Measurements from ENCODE around the gene TKFC. TPM values are rescaled to one million over a fixed set of nuclear protein-coding genes. Genes with fewer than 3 reads are reported as not detected.

Gene TKFC
- total RNA-seq, 1 experiment from 2014 or later = 168 TPM

GRCh38 chr11:61350336-61350735, 17.3 kb downstream of the TKFC start:
- POLR2A ChIA-PET (ENCODE audit: unreplicated experiment) = no interaction called here
- H4K20me1 ChIP-seq (ENCODE audit: insufficient read depth) = no peaks in the 10 kb centered on the region
- H3K9me2 ChIP-seq (ENCODE audit: insufficient read depth) = no peaks in the 10 kb centered on the region
- no TSS peak for BruUV-seq (replicated peaks)
- no peaks in the 10 kb centered on the region for H3K9me3 ChIP-seq (ENCODE audit: insufficient read depth, low read depth)
- H2AFZ ChIP-seq = no peak overlapping the region
- no peaks in the 10 kb centered on the region for H3K79me2 ChIP-seq (ENCODE audit: low read depth)
- DNase-seq = no peak
- intact Hi-C loops (cut with micrococcal nuclease; ENCODE audit: unreplicated experiment) = no loop called here
- CTCF ChIA-PET = no interaction called here
- H3K27me3 ChIP-seq (ENCODE audit: insufficient read depth, low read depth) = no peaks in the 10 kb centered on the region
- H3K36me3 ChIP-seq (ENCODE audit: low read depth) = 0 out of 2 replicates have a peak, but pooled peaks cover 7% of the 10 kb centered on the region
- no peak overlapping the region for H3K27ac ChIP-seq
- H3K4me2 ChIP-seq = no peak overlapping the region
- 0 out of 2 replicates have a peak, but pooled peaks cover 4% of the 10 kb centered on the region for H3F3A ChIP-seq (ENCODE audit: insufficient read depth, low read depth)
- H3K4me3 ChIP-seq = no peak overlapping the region
- TF ChIP-seq EZH2 (IDR thresholded peaks at IDR 0.05; ENCODE audit: low read depth) (no peak), CTCF (conservative IDR thresholded peaks at IDR 0.05) (no peak)
- H3K4me1 ChIP-seq (replicated peaks; ENCODE audit: insufficient read depth) = no peaks in the 10 kb centered on the region

GRCh38 chr11:61350803-61351202, 17.8 kb downstream of the TKFC start:
- POLR2A ChIA-PET (ENCODE audit: unreplicated experiment) = no interaction called here
- H3K4me2 ChIP-seq = no peak overlapping the region
- no peak overlapping the region for H3K4me3 ChIP-seq
- 0 out of 2 replicates have a peak, but pooled peaks cover 7% of the 10 kb centered on the region for H3K36me3 ChIP-seq (ENCODE audit: low read depth)
- H4K20me1 ChIP-seq (ENCODE audit: insufficient read depth) = no peaks in the 10 kb centered on the region
- no peaks in the 10 kb centered on the region for H3K9me2 ChIP-seq (ENCODE audit: insufficient read depth)
- no peak overlapping the region for H3K27ac ChIP-seq
- no peaks in the 10 kb centered on the region for H3K9me3 ChIP-seq (ENCODE audit: insufficient read depth, low read depth)
- H3F3A ChIP-seq (ENCODE audit: insufficient read depth, low read depth) = 0 out of 2 replicates have a peak, but pooled peaks cover 4% of the 10 kb centered on the region
- no TSS peak for BruUV-seq (replicated peaks)
- H3K27me3 ChIP-seq (ENCODE audit: insufficient read depth, low read depth) = no peaks in the 10 kb centered on the region
- no peak for TF ChIP-seq CTCF (conservative IDR thresholded peaks at IDR 0.05)
- no peak for TF ChIP-seq EZH2 (IDR thresholded peaks at IDR 0.05; ENCODE audit: low read depth)
- no peak for DNase-seq
- H2AFZ ChIP-seq = no peak overlapping the region
- intact Hi-C loops (cut with micrococcal nuclease; ENCODE audit: unreplicated experiment) = no loop called here
- no peaks in the 10 kb centered on the region for H3K4me1 ChIP-seq (replicated peaks; ENCODE audit: insufficient read depth)
- no peaks in the 10 kb centered on the region for H3K79me2 ChIP-seq (ENCODE audit: low read depth)
- CTCF ChIA-PET = no interaction called here

- Histone ChIP-seq H3K4me1 (replicated peaks; ENCODE audit: insufficient read depth) (no peaks in the 10 kb centered on the region), H3F3A (ENCODE audit: insufficient read depth, low read depth) (0 out of 2 replicates have a peak, but pooled peaks cover 4% of the 10 kb centered on the region), H3K9me3 (ENCODE audit: insufficient read depth, low read depth) (no peaks in the 10 kb centered on the region), H3K27me3 (ENCODE audit: insufficient read depth, low read depth) (no peaks in the 10 kb centered on the region), H3K4me3 (no peak overlapping the region), H3K9me2 (ENCODE audit: insufficient read depth) (no peaks in the 10 kb centered on the region), H3K4me2 (no peak overlapping the region), H4K20me1 (ENCODE audit: insufficient read depth) (no peaks in the 10 kb centered on the region), H2AFZ (no peak overlapping the region), H3K36me3 (ENCODE audit: low read depth) (0 out of 2 replicates have a peak, but pooled peaks cover 7% of the 10 kb centered on the region), H3K79me2 (ENCODE audit: low read depth) (no peaks in the 10 kb centered on the region), H3K27ac (no peak overlapping the region)
- POLR2A ChIA-PET (ENCODE audit: unreplicated experiment) = no interaction called here
- intact Hi-C loops (cut with micrococcal nuclease; ENCODE audit: unreplicated experiment) = no loop called here
- TF ChIP-seq EZH2 (IDR thresholded peaks at IDR 0.05; ENCODE audit: low read depth) = no peak
- TF ChIP-seq CTCF (conservative IDR thresholded peaks at IDR 0.05) = no peak
- BruUV-seq (replicated peaks) = no TSS peak
- DNase-seq = no peak
- CTCF ChIA-PET = interaction anchor here (0.7 kb wide), 1 partner anchor 149 kb away, joined by 3 read pairs; no protein-coding TSS in a partner anchor
These were observed 19.0 kb downstream of the TKFC start for GRCh38 chr11:61352038-61352437.

Measured in PC-9 (cell line).